SHP77 treated with DMSO at 0.1 percent for 48 hours (cell line): ENCODE results near the gene ENAH.
"Not testable (repeated sequence)": the region's sequence is repeated elsewhere in the genome, so short reads cannot be mapped to it uniquely, and the experiment has no call there.

Experiments used
- DNase-seq: peaks from one replicate; lab custom pipeline; 2025; lab: John Stamatoyannopoulos, UW

ENAH gene

GRCh38 chr1:225644666-225645065 lies 8.3 kb downstream of the ENAH start:
- DNase-seq, result no peak

GRCh38 chr1:225642177-225642576 lies 10.7 kb downstream of the ENAH start:
- DNase-seq, result no peak

- no peak for DNase-seq
These were observed 14.1 kb downstream of the ENAH start for GRCh38 chr1:225638853-225639252.

- DNase-seq, result no peak
These were observed 15.2 kb downstream of the ENAH start for GRCh38 chr1:225637651-225638199.

DNA sequence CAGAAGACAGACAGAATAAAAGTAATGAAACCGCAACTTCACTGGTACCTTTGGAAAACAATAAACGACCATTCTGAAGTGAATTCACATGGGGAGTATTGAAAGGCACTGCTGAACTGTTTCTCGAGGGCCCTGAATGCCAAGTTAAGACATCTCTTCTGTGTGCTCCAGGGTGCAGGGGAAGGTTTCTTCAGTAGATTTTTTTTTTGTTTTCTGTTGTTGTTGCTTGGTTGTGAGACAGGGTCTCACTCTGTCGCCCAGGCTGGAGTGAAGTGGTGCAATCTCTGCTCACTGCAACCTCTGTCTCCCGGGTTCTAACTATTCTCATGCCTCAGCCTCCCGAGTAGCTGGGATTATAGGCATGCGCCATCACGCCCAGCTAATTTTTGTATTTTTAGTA lies 15.9 kb downstream of the ENAH start:
- DNase-seq, result not testable (repeated sequence)

DNA sequence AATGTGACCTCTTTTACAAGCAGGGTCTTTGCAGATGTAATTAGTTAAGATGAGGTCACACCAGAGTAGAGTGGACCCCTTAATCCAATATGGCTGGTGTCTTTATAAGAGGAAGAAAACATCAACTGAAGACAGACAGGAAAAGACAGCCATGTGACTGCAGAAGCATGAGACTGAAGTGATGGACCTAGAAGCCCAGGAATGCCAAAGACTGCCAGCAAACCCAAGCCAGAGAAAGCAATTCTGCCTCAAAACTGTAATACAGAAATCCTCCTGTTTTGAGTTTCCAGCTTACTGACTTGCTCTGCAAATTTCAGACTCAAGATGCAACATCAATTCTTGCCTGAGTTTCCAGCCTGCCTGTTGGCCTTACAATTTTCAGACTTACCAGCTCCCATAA lies 17.3 kb downstream of the ENAH start:
- no peak for DNase-seq

DNA sequence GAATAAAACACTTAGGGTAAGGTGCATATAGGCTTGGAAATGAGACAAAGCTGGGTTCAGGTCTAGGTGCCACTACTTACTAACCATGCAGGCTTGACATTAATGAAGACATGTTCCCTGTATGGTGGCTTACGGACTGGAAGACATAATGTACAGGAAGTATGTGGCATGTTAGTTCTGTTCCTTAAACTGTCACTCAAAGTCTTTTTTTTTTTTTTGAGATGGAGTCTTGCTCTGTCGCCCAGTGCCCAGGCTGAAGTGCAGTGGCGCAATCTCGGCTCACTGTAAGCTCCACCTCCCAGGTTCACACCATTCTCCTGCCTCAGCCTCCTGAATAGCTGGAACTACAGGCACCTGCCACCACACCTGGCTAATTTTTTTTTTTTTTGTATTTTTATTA lies 20.1 kb downstream of the ENAH start:
- DNase-seq, result not testable (repeated sequence)

GRCh38 chr1:225631021-225631663 lies 21.8 kb downstream of the ENAH start:
- DNase-seq, result no peak

DNA sequence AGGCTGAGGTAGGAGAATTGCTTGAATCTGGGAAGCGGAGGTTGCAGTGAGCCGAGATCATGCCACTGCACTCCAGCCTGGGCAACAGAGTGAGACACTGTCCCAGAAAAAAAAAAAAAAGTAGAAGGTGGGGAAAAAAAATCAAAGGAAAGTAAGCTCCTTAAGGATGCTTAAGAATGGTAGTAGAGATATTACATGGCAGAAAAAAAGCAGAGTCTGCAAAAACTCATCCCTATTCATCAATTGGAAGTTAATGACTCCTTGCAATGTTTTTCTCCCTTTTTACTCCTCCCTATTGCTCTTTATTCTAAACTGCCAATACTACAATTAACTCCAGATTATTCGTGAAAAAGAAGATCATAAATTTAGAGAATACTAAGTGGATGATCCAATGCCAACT lies 23.4 kb downstream of the ENAH start:
- no peak for DNase-seq

GRCh38 chr1:225628794-225629193 lies 24.1 kb downstream of the ENAH start:
- not testable (repeated sequence) for DNase-seq

DNA sequence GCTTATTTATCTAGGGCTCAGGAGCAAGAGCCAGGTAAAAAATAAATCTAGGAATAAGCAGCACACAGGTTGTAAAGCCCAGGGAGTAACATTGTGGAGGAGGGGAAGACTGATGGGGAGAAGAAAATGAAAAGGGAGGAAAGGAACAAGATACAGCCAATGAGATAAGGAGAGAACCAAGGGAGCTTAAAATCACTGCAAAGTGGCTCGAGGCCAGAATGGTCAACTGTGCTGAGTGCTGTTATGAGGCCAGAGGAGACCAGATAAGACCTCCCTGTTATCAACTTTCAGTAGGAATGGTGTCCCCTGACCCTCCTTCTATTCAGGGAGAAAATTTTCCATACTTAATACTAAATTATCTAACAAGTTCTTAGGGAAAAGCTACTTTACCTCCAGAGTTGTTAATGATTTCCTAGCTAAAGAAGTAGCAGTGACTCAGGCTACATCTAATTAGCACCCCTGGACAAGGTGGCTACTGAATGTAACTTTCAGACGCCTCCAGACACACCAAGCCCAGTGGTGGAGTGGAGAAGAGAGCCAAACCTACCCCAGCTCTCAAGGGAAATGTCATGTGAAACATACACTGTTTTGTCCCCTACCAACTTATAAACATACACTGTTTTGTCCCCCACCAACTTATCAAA lies 25.5 kb downstream of the ENAH start:
- no peak for DNase-seq

DNA sequence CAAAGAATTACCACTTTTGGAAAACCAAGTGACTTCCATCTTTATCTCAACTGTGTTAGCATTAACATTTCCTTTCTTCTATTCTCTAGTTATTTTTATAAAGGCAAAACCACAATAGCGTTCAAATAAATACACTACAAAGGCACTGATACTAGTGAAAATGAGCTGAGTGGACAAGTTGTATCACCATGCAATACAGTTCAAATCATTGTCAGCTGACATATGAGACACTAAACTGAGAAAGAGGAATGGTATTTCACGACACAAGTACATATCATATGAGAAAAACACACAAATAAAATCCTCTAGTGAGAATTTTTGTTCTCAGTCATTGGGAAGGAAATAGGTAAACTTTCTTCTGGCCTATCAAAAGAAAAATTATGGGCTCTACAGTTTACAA lies 26.2 kb downstream of the ENAH start:
- no peak for DNase-seq

DNA sequence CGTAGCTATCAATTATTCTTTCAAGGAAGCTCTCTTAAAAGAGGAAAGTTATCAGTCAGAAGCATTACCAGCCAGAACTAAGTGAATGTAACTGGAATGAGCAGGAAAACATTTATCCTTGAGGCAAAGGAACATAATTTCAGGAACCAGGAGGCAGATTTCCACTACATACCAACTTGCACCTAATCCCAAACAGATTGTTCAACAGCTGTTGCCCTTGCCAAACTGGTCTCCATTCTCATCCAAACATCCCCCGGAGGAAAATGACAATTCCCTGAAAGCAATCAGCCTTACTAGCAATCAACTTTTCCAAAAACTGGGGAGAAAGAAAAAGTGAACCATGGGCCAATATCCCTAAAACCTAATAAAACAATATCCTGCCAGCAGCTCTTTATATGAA lies 35.0 kb downstream of the ENAH start:
- DNase-seq, result no peak

DNA sequence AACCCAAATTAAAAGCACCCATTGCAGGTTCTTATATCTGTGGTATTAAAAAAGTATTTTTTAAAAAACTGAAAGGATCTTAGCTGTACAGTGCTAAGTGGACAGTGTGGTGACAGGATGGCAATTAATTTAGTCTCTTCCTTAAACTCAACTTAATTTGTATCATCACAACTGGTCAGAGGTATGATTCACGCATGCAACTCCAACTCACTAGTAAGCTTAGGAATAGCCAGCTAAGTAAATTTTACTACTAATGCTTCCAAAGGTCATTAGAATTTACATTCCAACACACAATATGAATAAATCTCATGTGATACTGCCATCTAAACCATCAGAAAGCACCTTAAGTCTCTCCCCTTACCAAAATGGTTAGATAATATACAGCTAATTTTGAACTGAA lies 35.4 kb downstream of the ENAH start:
- DNase-seq, result no peak

DNA sequence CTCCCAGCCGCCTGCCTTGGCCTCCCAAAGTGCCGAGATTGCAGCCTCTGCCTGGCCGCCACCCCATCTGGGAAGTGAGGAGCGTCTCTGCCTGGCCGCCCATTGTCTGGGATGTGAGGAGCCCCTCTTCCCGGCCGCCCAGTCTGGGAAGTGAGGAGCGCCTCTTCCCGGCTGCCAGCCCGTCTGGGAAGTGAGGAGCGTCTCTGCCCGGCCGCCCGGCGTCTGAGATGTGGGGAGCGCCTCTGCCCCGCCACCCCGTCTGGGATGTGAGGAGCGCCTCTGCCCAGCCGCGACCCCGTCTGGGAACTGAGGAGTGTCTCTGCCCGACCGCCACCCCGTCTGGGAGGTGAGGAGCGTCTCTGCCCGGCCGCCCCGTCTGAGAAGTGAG lies 37.5 kb downstream of the ENAH start:
- DNase-seq, result not testable (repeated sequence)

- DNase-seq, result no peak
These were observed 39.9 kb downstream of the ENAH start for GRCh38 chr1:225613006-225613405.

DNA sequence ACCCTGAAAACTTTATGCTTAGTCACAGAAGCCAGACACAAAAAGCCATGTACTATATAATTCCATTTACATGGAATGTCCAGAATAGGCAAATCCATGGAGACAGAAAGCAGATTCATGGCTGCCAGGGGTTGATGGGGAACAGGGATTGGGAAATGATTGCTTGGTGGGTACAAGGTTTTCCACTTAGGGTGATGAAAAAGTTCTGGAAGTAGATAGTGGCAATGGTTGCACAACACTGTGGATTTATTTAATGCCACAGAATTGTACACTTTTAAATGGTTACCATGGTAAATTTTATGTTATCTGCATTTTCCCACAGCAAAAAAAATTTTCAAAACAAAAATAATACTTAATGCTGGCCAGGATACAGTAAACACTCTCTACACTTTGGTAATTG lies 40.6 kb downstream of the ENAH start:
- DNase-seq, result no peak

- no peak for DNase-seq
These were observed 41.2 kb downstream of the ENAH start for GRCh38 chr1:225611537-225612223.

- no peak for DNase-seq
These were observed 42.4 kb downstream of the ENAH start for GRCh38 chr1:225610539-225610938.

DNA sequence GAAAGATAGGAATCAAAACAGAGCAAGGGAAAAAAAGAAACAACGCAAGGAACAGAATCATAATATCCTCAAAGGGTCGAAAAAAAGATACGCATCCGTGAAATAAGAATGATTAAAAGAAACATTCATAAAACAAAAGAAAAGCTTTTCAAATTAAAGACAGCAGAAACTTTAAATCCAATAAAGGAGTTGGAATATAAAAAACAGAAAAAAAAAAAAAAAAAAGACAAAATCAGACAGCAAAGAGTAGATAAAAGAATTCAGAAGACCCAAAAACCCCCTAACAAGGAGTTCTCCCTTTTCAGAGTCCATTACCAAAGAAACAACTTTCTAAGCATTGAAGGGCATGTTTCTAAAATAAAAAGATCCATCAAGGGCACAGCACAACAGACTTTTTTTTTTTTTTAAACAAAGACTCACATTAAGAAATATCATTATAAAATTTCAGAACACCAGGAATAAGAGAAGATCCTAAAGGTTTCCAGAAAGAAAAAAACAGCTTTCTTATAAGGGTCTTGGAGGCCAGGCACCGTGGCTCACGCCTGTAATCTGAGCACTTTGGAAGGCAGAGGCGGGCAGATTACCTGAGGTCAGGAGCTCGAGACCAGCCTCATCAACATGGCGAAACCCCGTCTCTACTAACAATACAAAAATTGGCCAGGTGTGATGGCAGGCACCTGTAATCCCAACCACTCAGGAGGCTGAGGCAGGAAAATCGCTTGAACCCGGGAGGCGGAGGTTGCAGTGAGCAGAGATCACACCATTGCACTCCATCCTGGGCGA lies 44.7 kb downstream of the ENAH start:
- DNase-seq, result no peak

- DNase-seq, result no peak
These were observed 45.6 kb downstream of the ENAH start for GRCh38 chr1:225607355-225607754.
